Urinary bladder (tissue), 4 donors: Measurements from ENCODE around the gene TMEM145. TPM values are rescaled to one million over a fixed set of nuclear protein-coding genes. Genes with fewer than 3 reads are reported as not detected.
"Not testable (repeated sequence)": the region's sequence is repeated elsewhere in the genome, so short reads cannot be mapped to it uniquely, and the experiment has no call there.

Source experiments
- DNase-seq: peaks from one replicate; pipeline ENCODE4 v3.0.0-alpha.2; 2015; ENCODE audit errors: extremely low spot score
- H3K27ac ChIP-seq: one replicate; pipeline ENCODE4 v1.5.1; 2013; ENCODE audit warnings: low read depth, mild to moderate bottlenecking, moderate library complexity
- H3K36me3 ChIP-seq: one replicate; pipeline ENCODE4 v1.6.1; 2013; ENCODE audit warnings: mild to moderate bottlenecking, moderate library complexity; ENCODE audit not compliant: insufficient read depth
- H3K4me1 ChIP-seq: one replicate; pipeline ENCODE4 v1.6.1; 2013; ENCODE audit warnings: mild to moderate bottlenecking, moderate library complexity; ENCODE audit not compliant: insufficient read depth
- H3K4me3 ChIP-seq: one replicate; pipeline ENCODE4 v1.5.1; 2013; ENCODE audit warnings: low read depth, low read length
- WGBS: extraction: QIAGEN DNeasy Blood & Tissue Kit; methylation state at CpG from one replicate; pipeline ENCODE4 v1.1.7; 2013; 5-methylcytosine and 5-hydroxymethylcytosine counted together
- polyA plus RNA-seq: library from polyadenylated mRNA; stranded (reverse); fragments of 200-250 nt; gene quantifications from one replicate; pipeline ENCODE4 v1.2.3, GENCODE V29; 2013
- total RNA-seq: library from RNA; depleted of rRNA; stranded (reverse); fragments of >200 nt; gene quantifications from one replicate; pipeline ENCODE4 v1.2.3, GENCODE V29; 2014
- donor health status: healthy with polysubstance abuse.
- donor health status: healthy.

Gene TMEM145
- total and polyA plus RNA-seq, 2 donors = 0.94 TPM; not detected in 1

DNA sequence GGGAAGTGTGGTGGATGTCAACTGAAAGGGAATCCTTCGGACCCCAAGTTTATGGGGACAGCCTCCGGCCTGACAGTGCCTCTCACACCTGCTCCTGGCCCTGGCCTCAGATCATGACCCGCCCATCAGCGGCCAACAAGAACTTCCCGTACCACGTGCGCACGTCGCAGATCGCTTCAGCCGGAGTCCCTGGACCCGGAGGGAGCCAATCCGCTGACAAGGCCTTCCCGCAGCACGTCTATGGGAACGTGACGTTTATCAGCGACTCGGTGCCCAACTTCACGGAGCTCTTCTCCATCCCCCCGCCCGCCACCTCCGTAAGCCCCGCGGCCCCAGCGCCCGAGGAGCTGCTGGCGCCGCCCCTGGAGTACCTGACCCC, 10.4 kb downstream of the TMEM145 start:
- WGBS = 15% methylated on average over 29 of the region's 29 CpGs
- Histone ChIP-seq H3K36me3 (no peaks in the 10 kb centered on the region), H3K4me1 (no peaks in the 10 kb centered on the region), H3K4me3 (no peak overlapping the region), H3K27ac (no peak overlapping the region)
- no peak for DNase-seq

- no peak overlapping the region for H3K27ac ChIP-seq
- WGBS = 3% methylated on average over 92 of the region's 92 CpGs
- no peaks in the 10 kb centered on the region for H3K36me3 ChIP-seq
- no peaks in the 10 kb centered on the region for H3K4me1 ChIP-seq
- peak overlapping the region; percentile 22 for H3K4me3 ChIP-seq
- no peak for DNase-seq
These were observed 10.9 kb downstream of the TMEM145 start for GRCh38 chr19:42323852-42324654.

GRCh38 chr19:42324655-42325307, 11.7 kb downstream of the TMEM145 start:
- 3% methylated on average over 38 of the region's 38 CpGs for WGBS
- Histone ChIP-seq H3K4me1 (no peaks in the 10 kb centered on the region), H3K27ac (no peak overlapping the region)

GRCh38 chr19:42325308-42325895, 12.3 kb downstream of the TMEM145 start, which contains the start of gene MEGF8:
Gene MEGF8 (plus strand): TSS chr19:42325635. CDS start chr19:42326244, 609 bp downstream.
- H3K27ac ChIP-seq = peak within 1 kb of the TSS; percentile 62
- WGBS = under 1% methylated on average over 45 of the region's 45 CpGs
- H3K4me3 ChIP-seq = peak within 1 kb of the TSS; percentile 71
- no peaks in the 10 kb centered on the region for H3K36me3 ChIP-seq
- peak; percentile 98 for DNase-seq
- H3K4me1 ChIP-seq = no peaks in the 10 kb centered on the region

More at GRCh38 chr19:42324655-42325307, 11.7 kb downstream of the TMEM145 start:
- Histone ChIP-seq H3K4me3 (peak overlapping the region; percentile 22), H3K36me3 (no peaks in the 10 kb centered on the region)
- no peak for DNase-seq

DNA sequence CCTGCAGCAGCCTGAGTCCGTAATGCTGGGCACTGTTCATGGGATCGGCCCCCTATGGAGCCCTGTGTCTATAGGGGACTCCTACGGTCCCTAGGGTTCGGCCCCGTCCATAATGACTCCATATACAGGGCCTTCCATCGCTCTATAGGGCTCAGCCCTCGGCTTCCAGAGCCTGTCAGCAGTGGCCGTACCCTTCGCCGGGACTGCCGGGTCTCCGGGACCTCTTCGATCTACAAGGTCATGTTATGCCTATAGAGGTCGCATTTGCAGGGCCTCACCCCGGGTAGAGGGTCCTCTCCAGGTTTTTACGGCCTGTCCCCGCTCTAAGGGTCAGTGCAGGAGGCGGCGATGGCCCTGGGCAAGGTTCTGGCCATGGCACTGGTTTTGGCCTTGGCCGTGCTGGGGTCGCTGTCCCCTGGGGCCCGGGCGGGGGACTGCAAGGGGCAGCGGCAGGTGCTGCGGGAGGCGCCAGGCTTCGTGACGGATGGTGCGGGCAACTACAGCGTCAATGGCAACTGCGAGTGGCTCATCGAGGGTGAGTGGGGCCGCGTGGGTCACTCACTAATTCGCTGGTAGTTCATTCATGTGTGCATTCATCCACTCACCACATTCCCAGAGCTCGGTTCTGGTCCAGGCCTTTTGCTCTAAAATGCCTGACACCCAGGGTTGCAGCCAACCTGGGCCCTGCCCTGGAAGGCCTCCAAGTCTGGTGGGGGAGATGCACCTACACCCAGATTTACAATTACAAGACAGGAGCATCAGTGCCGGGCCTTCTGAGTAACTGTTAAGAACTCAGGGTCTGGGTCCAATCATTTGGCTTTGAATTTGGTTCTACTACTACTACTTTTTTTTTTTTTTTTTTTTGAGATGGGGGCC, 13.0 kb downstream of the TMEM145 start:
- no peak overlapping the region for H3K27ac ChIP-seq
- 3% methylated on average over 37 of the region's 37 CpGs for WGBS
- no peak for DNase-seq
- no peaks in the 10 kb centered on the region for H3K4me1 ChIP-seq
- H3K4me3 ChIP-seq = peak overlapping the region; percentile 71
- no peaks in the 10 kb centered on the region for H3K36me3 ChIP-seq

DNA sequence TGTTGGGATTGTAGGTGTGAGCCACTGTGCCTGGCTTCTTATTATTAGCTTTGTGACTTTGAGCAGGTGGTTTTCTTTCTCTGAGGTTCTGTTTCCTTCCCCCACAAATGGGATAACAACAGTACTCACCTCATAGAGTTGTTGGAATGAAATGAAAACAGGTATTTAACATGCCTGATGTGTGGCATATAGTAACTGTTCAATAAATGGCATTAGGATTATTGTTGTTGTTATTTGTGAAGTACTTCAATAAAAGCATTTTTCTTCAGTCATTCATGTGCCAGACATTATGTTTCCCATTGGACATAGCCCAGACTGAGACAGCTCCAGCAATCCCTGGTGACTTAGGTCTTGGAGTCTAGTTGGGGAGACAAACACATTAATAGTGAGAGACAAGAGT, 13.9 kb downstream of the TMEM145 start:
- Histone ChIP-seq H3K4me1 (no peaks in the 10 kb centered on the region), H3K4me3 (no peak overlapping the region), H3K27ac (no peak overlapping the region)

GRCh38 chr19:42327381-42327780, 14.3 kb downstream of the TMEM145 start:
- no peak overlapping the region for H3K27ac ChIP-seq
- no peak for DNase-seq
- 89% methylated on average over 5 of the region's 5 CpGs for WGBS
- H3K36me3 ChIP-seq = no peaks in the 10 kb centered on the region
- H3K4me1 ChIP-seq = no peaks in the 10 kb centered on the region
- H3K4me3 ChIP-seq = no peak overlapping the region

More for the DNA sequence above, 13.9 kb downstream of the TMEM145 start:
- no peaks in the 10 kb centered on the region for H3K36me3 ChIP-seq
- no peak for DNase-seq

GRCh38 chr19:42328106-42328505, 15.0 kb downstream of the TMEM145 start:
- WGBS = 68% methylated on average over 1 of the region's 1 CpG
- Histone ChIP-seq H3K36me3 (no peaks in the 10 kb centered on the region), H3K4me3 (no peak overlapping the region), H3K4me1 (no peaks in the 10 kb centered on the region), H3K27ac (no peak overlapping the region)
- no peak for DNase-seq

DNA sequence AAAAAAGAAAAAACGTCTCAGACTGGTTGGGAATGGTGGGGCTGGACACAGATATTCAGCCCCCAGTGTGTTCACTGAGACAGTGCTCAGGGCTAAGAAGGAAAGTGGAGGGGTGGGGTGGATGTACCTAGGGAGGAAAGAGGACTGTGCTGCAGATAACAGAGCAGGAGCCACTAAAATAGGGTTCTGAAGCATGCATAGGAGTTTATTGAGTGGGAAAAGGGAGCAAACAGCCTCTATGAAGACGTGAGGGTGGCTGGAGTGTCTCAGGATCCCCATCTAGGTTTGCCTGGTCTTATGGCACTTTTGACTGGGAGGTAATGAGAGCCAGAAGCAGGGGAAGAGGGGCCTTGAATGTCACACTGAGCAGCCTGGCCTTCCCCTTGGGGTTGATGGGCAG, 15.7 kb downstream of the TMEM145 start:
- no peak for DNase-seq
- 74% methylated on average over 2 of the region's 2 CpGs for WGBS
- H3K4me3 ChIP-seq = no peak overlapping the region
- no peak overlapping the region for H3K27ac ChIP-seq
- no peaks in the 10 kb centered on the region for H3K4me1 ChIP-seq
- H3K36me3 ChIP-seq = no peaks in the 10 kb centered on the region

- H3K27ac ChIP-seq = no peak overlapping the region
- DNase-seq = no peak
These were observed 17.2 kb downstream of the TMEM145 start for GRCh38 chr19:42330241-42330711.

GRCh38 chr19:42331333-42331732, 18.2 kb downstream of the TMEM145 start:
- WGBS = 84% methylated on average over 3 of the region's 3 CpGs
- DNase-seq, H3K4me3 ChIP-seq, H3K4me1 ChIP-seq, H3K27ac ChIP-seq, H3K36me3 ChIP-seq: not testable (repeated sequence)

More at GRCh38 chr19:42330241-42330711, 17.2 kb downstream of the TMEM145 start:
- Histone ChIP-seq H3K4me3 (no peak overlapping the region), H3K4me1 (no peaks in the 10 kb centered on the region), H3K36me3 (no peaks in the 10 kb centered on the region)
- whole genome bisulfite sequencing = 40% methylated on average over 2 of the region's 2 CpGs

- Histone ChIP-seq H3K4me1 (no peaks in the 10 kb centered on the region), H3K36me3 (no peaks in the 10 kb centered on the region), H3K27ac (no peak overlapping the region), H3K4me3 (no peak overlapping the region)
- 89% methylated on average over 6 of the region's 6 CpGs for WGBS
- DNase-seq = no peak
These were observed 18.9 kb downstream of the TMEM145 start for GRCh38 chr19:42332059-42332458.

- WGBS = 96% methylated on average over 3 of the region's 3 CpGs
- Histone ChIP-seq H3K27ac (no peak overlapping the region), H3K4me3 (no peak overlapping the region), H3K4me1 (no peaks in the 10 kb centered on the region), H3K36me3 (no peaks in the 10 kb centered on the region)
- DNase-seq = no peak
These were observed 19.9 kb downstream of the TMEM145 start for GRCh38 chr19:42333018-42333417.
